Endothelial cell of umbilical vein (primary cell): ENCODE measurements around the gene CSGALNACT2. TPM values are rescaled to one million over a fixed set of nuclear protein-coding genes. Genes with fewer than 3 reads are reported as not detected.

ENCODE experiments used
- BruUV-seq: library from RNA; stranded (reverse); fragments of 400-500 nt; replicated peaks from 2 replicates; lab custom pipeline; 2021; lab: Mats Ljungman, UMichigan
- CTCF ChIA-PET: fragments of 300-600, 350-600 bp; sonication (Branson Sonifier 250); formaldehyde crosslinking; loops from one replicate; lab custom pipeline; 2021; ENCODE audit warnings: antibody characterized with exemption, inconsistent platforms; lab: Charles Lee
- POLR2A ChIA-PET: fragments of 300-600, 350-600 bp; sonication (Branson Sonifier 250); formaldehyde crosslinking; loops from one replicate; lab custom pipeline; 2021; ENCODE audit warnings: antibody characterized with exemption, inconsistent platforms; lab: Charles Lee
- DNase-seq: peaks from one replicate; pipeline ENCODE4 v3.0.0-alpha.2; 2011; ENCODE audit warnings: low read depth, low spot score
- FAIRE-seq: peaks from 2 replicates; lab custom pipeline; 2011; peaks lifted over from hg19 to GRCh38; lab: Jason Lieb, UNC
- H2AFZ ChIP-seq: 2 replicates; pipeline ENCODE4 v1.6.0; 2012; ENCODE audit warnings: low read depth, low read length, control low read depth, inconsistent platforms
- H3K27ac ChIP-seq: 2 replicates; pipeline ENCODE4 v1.5.1; 2011; ENCODE audit warnings: low read depth, mild to moderate bottlenecking, control low read depth, low read length, moderate library complexity; ENCODE audit not compliant: insufficient read depth
- H3K27me3 ChIP-seq, 2 experiments: 2 replicates each; pipeline versions ENCODE4 v1.6.0 to v1.6.1; 2011; ENCODE audit warnings: low read length in 2 of 2, mixed read lengths in 1 of 2; ENCODE audit not compliant: control insufficient read depth in 2 of 2, insufficient read depth in 2 of 2
- H3K36me3 ChIP-seq, 2 experiments: 2 replicates in 1 of 2; 3 replicates in 1 of 2; pipeline ENCODE4 v1.5.1; 2011; ENCODE audit warnings: low read length in 2 of 2, mild to moderate bottlenecking in 1 of 2, moderate library complexity in 1 of 2; ENCODE audit not compliant: control insufficient read depth in 2 of 2, insufficient read depth in 2 of 2; ENCODE audit errors: extremely low read depth in 1 of 2
- H3K4me1 ChIP-seq: 3 replicates; pipeline ENCODE4 v1.5.1; 2011; ENCODE audit warnings: mild to moderate bottlenecking, low read length; ENCODE audit not compliant: control insufficient read depth, insufficient read depth; ENCODE audit errors: extremely low read depth
- H3K4me2 ChIP-seq: 2 replicates; pipeline ENCODE4 v1.6.1; 2011; ENCODE audit warnings: low read length, control low read depth, mixed read lengths; ENCODE audit not compliant: insufficient read depth
- H3K4me3 ChIP-seq, 3 experiments: fragments of 200-600 bp in 1 of 3; sonication (generic), shearing (Covaris generic) in 1 of 3; replicated peaks in 1 of 3; 2 replicates each; pipeline ENCODE4 v1.5.1; 2011 to 2016; ENCODE audit warnings: control low read depth in 3 of 3, low read length in 3 of 3, mild to moderate bottlenecking in 2 of 3, inconsistent platforms in 1 of 3, low read depth in 1 of 3, moderate library complexity in 1 of 3; ENCODE audit not compliant: insufficient read depth in 1 of 3
- H3K79me2 ChIP-seq: 2 replicates; pipeline ENCODE4 v1.6.0; 2012; ENCODE audit warnings: low read length, inconsistent platforms; ENCODE audit not compliant: control insufficient read depth, insufficient read depth
- H3K9ac ChIP-seq: replicated peaks from 2 replicates; pipeline ENCODE3; 2011; ENCODE audit warnings: low read length, control low read depth; ENCODE audit not compliant: insufficient read depth; ENCODE audit errors: extremely low read depth
- H3K9me1 ChIP-seq: replicated peaks from 3 replicates; pipeline ENCODE4 v1.6.0; 2011; ENCODE audit warnings: mild to moderate bottlenecking, low read length; ENCODE audit not compliant: control insufficient read depth, insufficient read depth; ENCODE audit errors: extremely low read depth
- H3K9me3 ChIP-seq: replicated peaks from 2 replicates; pipeline ENCODE4 v1.5.1; 2012; ENCODE audit warnings: low read length, inconsistent platforms; ENCODE audit not compliant: control insufficient read depth, insufficient read depth
- H4K20me1 ChIP-seq: replicated peaks from 2 replicates; pipeline ENCODE3; 2011; ENCODE audit warnings: mild to moderate bottlenecking, low read length; ENCODE audit not compliant: control insufficient read depth, insufficient read depth; ENCODE audit errors: extremely low read depth
- CTCF ChIP-seq, 2 donors: IDR thresholded peaks; 1 replicate in 1 of 2; 2 replicates in 1 of 2; pipeline ENCODE4 v1.5.1; 2011; ENCODE audit warnings: low read length in 2 of 2, mild to moderate bottlenecking in 2 of 2, moderate library complexity in 2 of 2, control low read depth in 1 of 2, inconsistent platforms in 1 of 2, low read depth in 1 of 2; ENCODE audit not compliant: insufficient read depth in 1 of 2; ENCODE audit errors: extremely low read depth in 1 of 2
- EZH2 ChIP-seq: IDR thresholded peaks from 2 replicates; pipeline ENCODE4 v1.6.1; 2012; ENCODE audit warnings: borderline replicate concordance, low read depth, mild to moderate bottlenecking, moderate library complexity, low read length, inconsistent platforms; ENCODE audit not compliant: severe bottlenecking
- FOS ChIP-seq: IDR thresholded peaks from 2 replicates; pipeline ENCODE4 v1.6.1; 2011; ENCODE audit warnings: mild to moderate bottlenecking, low read length, moderate library complexity, borderline replicate concordance; ENCODE audit not compliant: insufficient read depth
- GATA2 ChIP-seq: IDR thresholded peaks from 2 replicates; pipeline ENCODE4 v1.7.0; 2011; ENCODE audit warnings: low read depth, mild to moderate bottlenecking, moderate library complexity, mixed read lengths, low read length; ENCODE audit not compliant: insufficient read length, insufficient read depth
- JUN ChIP-seq: IDR thresholded peaks from 2 replicates; pipeline ENCODE4 v1.6.1; 2011; ENCODE audit warnings: borderline replicate concordance, low read depth; ENCODE audit not compliant: insufficient read length, insufficient read depth
- MYC ChIP-seq: IDR thresholded peaks from one replicate; pipeline ENCODE4 v1.6.1; 2011; ENCODE audit warnings: mild to moderate bottlenecking, low read depth, low read length
- POLR2A ChIP-seq: IDR thresholded peaks from 2 replicates; pipeline ENCODE4 v1.6.1; 2012; ENCODE audit warnings: low read depth, mild to moderate bottlenecking, control low read depth, low read length
- POLR2AphosphoS5 ChIP-seq: IDR thresholded peaks from 2 replicates; pipeline ENCODE4 v1.6.1; 2012; ENCODE audit warnings: low read depth, mild to moderate bottlenecking, control low read depth, low read length, moderate library complexity; ENCODE audit not compliant: insufficient read depth
- dilution Hi-C: fragments of 300-500 bp; cut with MboI; formaldehyde crosslinking; loops from one replicate; pipeline ENCODE4 v1.15.0; 2019; ENCODE audit warnings: low sequenced_read_pairs; ENCODE audit not compliant: extremely low pct_ligation_motif_present
- intact Hi-C: fragments of 100-400 bp; cut with micrococcal nuclease; formaldehyde crosslinking; loops from one replicate; pipeline ENCODE4 v1.10.0; 2022
- polyA plus RNA-seq, 4 experiments: library from polyadenylated mRNA; depleted of rRNA in 3 of 4; stranded (reverse) in 3 of 4; unstranded in 1 of 4; fragments of >200 nt; gene quantifications; 2 replicates each; pipeline versions ENCODE4 v1.2.1 to v1.2.3, GENCODE V29; 2011 to 2012; ENCODE audit warnings: missing spikeins in 1 of 4
- total RNA-seq: library from RNA; stranded (reverse); gene quantifications from 2 replicates; pipeline ENCODE4 v1.2.3, GENCODE V29; 2021
- TF ChIP-seq, protein P1 (sequence below): IDR thresholded peaks from 2 replicates; pipeline ENCODE4 v1.6.1; 2011; ENCODE audit not compliant: insufficient read depth, insufficient read length

The CSGALNACT2 gene
- total and polyA plus RNA-seq, 2 donors (not counting 3 experiments of a cell fraction or from before 2014, with no cell fraction given), result 9.7 to 17.7 TPM

GRCh38 chr10:43218206-43218950 is 80.1 kb downstream of the CSGALNACT2 start:
- H3K27me3 ChIP-seq, result peaks cover 0 to 3% of the 10 kb centered on the region in 2 experiments
- H3K79me2 ChIP-seq, result no peaks in the 10 kb centered on the region
- BruUV-seq, result no TSS peak

More at GRCh38 chr10:43218206-43218950, 80.1 kb downstream of the CSGALNACT2 start:
- CTCF ChIA-PET, result interaction anchor here (2.2 kb wide), 1 partner anchor 14 kb away, joined by 10 read pairs; no protein-coding TSS in a partner anchor
- no peak for DNase-seq
- dilution Hi-C loops, result no loop called here
- H3K4me1 ChIP-seq, result no peaks in the 10 kb centered on the region
- no peaks in the 10 kb centered on the region for H3K9me1 ChIP-seq
- no peak overlapping the region for H3K9ac ChIP-seq
- H3K4me3 ChIP-seq, result no peak overlapping the region
- H3K27ac ChIP-seq, result no peak overlapping the region
- no peak for TF ChIP-seq POLR2AphosphoS5
- TF ChIP-seq, protein P1, sequence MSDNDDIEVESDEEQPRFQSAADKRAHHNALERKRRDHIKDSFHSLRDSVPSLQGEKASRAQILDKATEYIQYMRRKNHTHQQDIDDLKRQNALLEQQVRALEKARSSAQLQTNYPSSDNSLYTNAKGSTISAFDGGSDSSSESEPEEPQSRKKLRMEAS, result no peak
- TF ChIP-seq GATA2, result no peak
- no peak for TF ChIP-seq FOS
- TF ChIP-seq JUN, result no peak
- TF ChIP-seq POLR2A, result no peak
- TF ChIP-seq MYC, result no peak
- no peak for TF ChIP-seq EZH2
- TF ChIP-seq CTCF (IDR thresholded peaks at IDR 0.05; ENCODE audit: extremely low read depth in 1 of 2, insufficient read depth in 1 of 2, low read depth in 1 of 2, low read length in 2 of 2), result no peak
- no peak for FAIRE-seq
- H3K36me3 ChIP-seq, result no peaks in the 10 kb centered on the region
- no peaks in the 10 kb centered on the region for H3K9me3 ChIP-seq
- no peak overlapping the region for H2AFZ ChIP-seq
- intact Hi-C loops, result no loop called here
- POLR2A ChIA-PET, result no interaction called here
- H3K4me2 ChIP-seq, result no peak overlapping the region
- H4K20me1 ChIP-seq, result no peaks in the 10 kb centered on the region
